Cardiac muscle cell (in vitro differentiated cells and primary cell): ENCODE results near the gene PAQR6. TPM values are rescaled to one million over a fixed set of nuclear protein-coding genes. Genes with fewer than 3 reads are reported as not detected.

Source experiments
- DNase-seq, 2 donors: peaks; one replicate each; pipeline versions ENCODE4 v3.0.0 to v3.0.0-alpha.2; 2010 to 2017; ENCODE audit warnings: low read depth in 1 of 2, low spot score in 1 of 2
- H3K27ac ChIP-seq: fragments of 200-600 bp; sonication (generic); 2 replicates; pipeline ENCODE4 v1.5.1; 2016
- H3K27me3 ChIP-seq: fragments of 200-600 bp; sonication (generic); 2 replicates; pipeline ENCODE4 v1.6.0; 2016; ENCODE audit warnings: control low read depth
- H3K36me3 ChIP-seq: fragments of 200-600 bp; sonication (generic); 2 replicates; pipeline ENCODE4 v1.5.1; 2016; ENCODE audit warnings: control low read depth
- H3K4me1 ChIP-seq: fragments of 200-600 bp; sonication (generic); 2 replicates; pipeline ENCODE4 v1.8.1; 2017; ENCODE audit warnings: low read depth, mild to moderate bottlenecking, mixed run types
- H3K4me3 ChIP-seq: fragments of 200-600 bp; sonication (generic); 2 replicates; pipeline ENCODE4 v1.5.1; 2016; ENCODE audit warnings: mild to moderate bottlenecking
- H3K9me3 ChIP-seq: fragments of 200-600 bp; sonication (generic); 2 replicates; pipeline ENCODE4 v1.5.1; 2017; ENCODE audit warnings: low read depth, mild to moderate bottlenecking, control low read depth
- polyA plus RNA-seq: library from polyadenylated mRNA; unstranded; fragments of >200 nt; fragmentation: Nextera tagmentation; extraction: Ambion mirVana; gene quantifications from 2 replicates; pipeline ENCODE4 v1.2.1, GENCODE V29; 2016
- total RNA-seq: library from RNA; depleted of rRNA; stranded (reverse); fragments of >200 nt; gene quantifications from 2 replicates; pipeline ENCODE4 v1.2.3, GENCODE V29; 2016
- TF ChIP-seq, protein P1 (sequence below): IDR thresholded peaks from 2 replicates; pipeline ENCODE4 v1.5.1; 2012; ENCODE audit warnings: low read depth, mild to moderate bottlenecking, low read length

PAQR6 gene
- total and polyA plus RNA-seq, 2 experiments from 2014 or later, result 35.7 to 40.1 TPM

DNA sequence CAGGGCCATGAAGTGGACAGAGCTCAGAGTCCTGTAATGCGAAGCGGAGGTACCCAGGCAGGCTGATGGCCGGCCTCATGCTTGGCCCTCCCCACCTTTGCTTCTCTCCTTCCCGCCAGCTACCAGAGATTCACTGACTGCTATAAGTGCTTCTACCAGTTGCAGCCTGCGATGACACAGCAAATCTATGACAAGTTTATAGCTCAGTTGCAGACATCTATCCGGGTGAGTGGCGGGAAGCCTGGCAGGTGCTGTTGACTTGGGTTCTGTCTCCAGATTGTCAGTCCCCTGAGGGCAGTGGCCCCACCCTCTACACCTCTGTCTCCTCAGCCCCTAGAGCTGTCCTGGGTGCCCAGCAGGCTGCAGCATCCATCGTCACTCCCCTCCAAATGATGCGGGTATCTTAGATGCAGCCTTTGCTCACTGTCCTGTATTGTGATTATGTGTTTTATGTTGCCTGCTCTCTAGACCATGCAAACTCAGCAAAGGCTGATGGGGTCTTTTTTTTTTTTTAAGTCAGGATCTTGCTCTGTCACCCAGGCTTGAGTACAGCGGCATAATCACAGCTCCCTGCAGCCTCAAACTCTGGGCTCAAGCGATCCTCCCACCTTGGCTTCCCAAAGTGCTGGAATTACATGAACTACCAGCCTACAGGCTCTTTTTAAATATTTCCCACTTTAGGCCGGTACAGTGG lies 15.5 kb downstream of the PAQR6 start:
- H3K9me3 ChIP-seq, result no peaks in the 10 kb centered on the region
- no peak for DNase-seq
- no peak overlapping the region for H3K27ac ChIP-seq
- H3K4me3 ChIP-seq, result no peak overlapping the region
- TF ChIP-seq, protein P1, sequence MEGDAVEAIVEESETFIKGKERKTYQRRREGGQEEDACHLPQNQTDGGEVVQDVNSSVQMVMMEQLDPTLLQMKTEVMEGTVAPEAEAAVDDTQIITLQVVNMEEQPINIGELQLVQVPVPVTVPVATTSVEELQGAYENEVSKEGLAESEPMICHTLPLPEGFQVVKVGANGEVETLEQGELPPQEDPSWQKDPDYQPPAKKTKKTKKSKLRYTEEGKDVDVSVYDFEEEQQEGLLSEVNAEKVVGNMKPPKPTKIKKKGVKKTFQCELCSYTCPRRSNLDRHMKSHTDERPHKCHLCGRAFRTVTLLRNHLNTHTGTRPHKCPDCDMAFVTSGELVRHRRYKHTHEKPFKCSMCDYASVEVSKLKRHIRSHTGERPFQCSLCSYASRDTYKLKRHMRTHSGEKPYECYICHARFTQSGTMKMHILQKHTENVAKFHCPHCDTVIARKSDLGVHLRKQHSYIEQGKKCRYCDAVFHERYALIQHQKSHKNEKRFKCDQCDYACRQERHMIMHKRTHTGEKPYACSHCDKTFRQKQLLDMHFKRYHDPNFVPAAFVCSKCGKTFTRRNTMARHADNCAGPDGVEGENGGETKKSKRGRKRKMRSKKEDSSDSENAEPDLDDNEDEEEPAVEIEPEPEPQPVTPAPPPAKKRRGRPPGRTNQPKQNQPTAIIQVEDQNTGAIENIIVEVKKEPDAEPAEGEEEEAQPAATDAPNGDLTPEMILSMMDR, result no peak
- H3K27me3 ChIP-seq, result no peaks in the 10 kb centered on the region
- H3K36me3 ChIP-seq, result peaks cover 19% of the 10 kb centered on the region
- H3K4me1 ChIP-seq, result no peaks in the 10 kb centered on the region

GRCh38 chr1:156230473-156230837 lies 17.4 kb downstream of the PAQR6 start:
- no peak overlapping the region for H3K27ac ChIP-seq
- H3K36me3 ChIP-seq, result peaks cover 14% of the 10 kb centered on the region
- H3K27me3 ChIP-seq, result no peaks in the 10 kb centered on the region
- DNase-seq, result no peak
- no peak overlapping the region for H3K4me3 ChIP-seq
- no peaks in the 10 kb centered on the region for H3K9me3 ChIP-seq
- TF ChIP-seq, protein P1, result no peak
- H3K4me1 ChIP-seq, result no peaks in the 10 kb centered on the region

DNA sequence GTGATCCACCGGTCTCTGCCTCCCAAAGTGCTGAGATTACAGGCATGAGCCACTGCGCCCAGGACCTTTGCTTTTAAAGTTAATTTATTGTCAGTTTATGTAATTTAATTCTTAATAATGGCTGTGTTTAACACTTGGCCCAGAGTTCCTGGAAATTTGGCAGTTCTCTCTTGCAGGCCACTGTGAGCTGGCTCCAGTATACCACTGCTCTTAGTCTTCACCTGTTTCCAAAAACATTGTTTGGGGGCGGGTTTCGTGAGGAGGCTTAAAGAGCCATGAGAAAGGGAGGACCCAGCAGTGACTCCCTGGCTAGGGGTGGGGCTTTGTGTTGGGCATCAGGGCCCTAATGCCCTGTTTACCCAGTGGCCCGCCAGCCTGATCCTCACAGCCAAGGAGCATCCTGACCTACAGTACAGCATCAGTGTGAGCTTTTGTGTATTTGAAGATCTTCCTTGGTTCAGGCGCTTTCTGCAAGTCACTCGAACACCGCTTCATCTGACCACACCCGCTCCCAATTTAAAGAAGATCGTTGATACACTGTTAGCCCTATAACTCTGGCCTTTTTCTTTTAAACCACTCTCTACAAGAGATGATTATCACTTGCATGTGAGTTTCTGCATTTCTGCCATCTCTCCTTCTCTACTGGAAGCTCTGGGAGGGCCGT lies 17.9 kb downstream of the PAQR6 start:
- Histone ChIP-seq H3K27me3 (no peaks in the 10 kb centered on the region), H3K36me3 (peaks cover 14% of the 10 kb centered on the region), H3K4me3 (no peak overlapping the region), H3K27ac (no peak overlapping the region), H3K9me3 (no peaks in the 10 kb centered on the region), H3K4me1 (no peaks in the 10 kb centered on the region)
- TF ChIP-seq, protein P1, result no peak
- no peak for DNase-seq

DNA sequence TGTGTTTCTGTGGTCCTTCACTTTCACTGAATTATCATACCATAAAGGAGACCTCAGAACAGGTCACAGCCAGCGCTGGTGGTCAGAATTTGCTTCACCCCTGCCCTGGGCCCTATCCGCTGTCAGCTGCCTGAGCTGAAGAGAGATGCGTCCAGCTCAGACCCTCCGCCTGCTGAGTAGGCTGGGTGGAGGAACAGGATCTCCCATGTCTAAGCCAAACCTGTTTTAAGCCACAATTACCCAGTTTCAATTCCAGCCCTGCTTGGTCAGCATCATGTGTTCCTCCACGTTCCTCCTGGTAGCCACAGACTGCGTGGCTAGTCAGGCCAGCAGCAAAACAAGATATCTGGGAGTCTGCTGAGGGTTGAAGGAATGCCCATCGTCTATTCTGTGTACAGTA lies 19.4 kb downstream of the PAQR6 start:
- DNase-seq, result no peak
- Histone ChIP-seq H3K9me3 (no peaks in the 10 kb centered on the region), H3K36me3 (peaks cover 16% of the 10 kb centered on the region), H3K27ac (no peak overlapping the region), H3K27me3 (no peaks in the 10 kb centered on the region), H3K4me3 (no peak overlapping the region), H3K4me1 (no peaks in the 10 kb centered on the region)
- TF ChIP-seq, protein P1, result no peak

DNA sequence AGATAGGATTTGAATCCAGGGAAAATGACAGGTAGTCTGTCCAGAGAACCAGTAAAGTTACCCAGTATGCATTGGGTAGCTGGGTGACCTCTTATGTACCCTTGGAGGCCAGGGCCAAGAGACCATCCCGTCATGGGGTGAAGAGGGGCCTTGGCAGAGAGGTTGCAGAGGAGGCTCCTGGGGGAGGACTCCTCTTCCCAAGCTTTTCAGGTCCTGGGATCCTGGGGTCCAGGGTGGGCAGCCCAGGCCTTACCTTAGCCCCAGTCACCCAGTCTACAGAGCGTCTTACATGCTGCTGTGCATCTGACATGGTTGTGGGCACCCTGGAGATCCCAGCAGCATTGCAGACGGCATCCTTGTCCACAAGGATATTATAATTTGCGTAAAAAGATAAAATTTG lies 21.1 kb downstream of the PAQR6 start:
- H3K36me3 ChIP-seq, result peaks cover 16% of the 10 kb centered on the region
- H3K4me3 ChIP-seq, result no peak overlapping the region
- TF ChIP-seq, protein P1, result no peak
- no peak overlapping the region for H3K27ac ChIP-seq
- H3K9me3 ChIP-seq, result no peaks in the 10 kb centered on the region
- no peaks in the 10 kb centered on the region for H3K27me3 ChIP-seq
- no peaks in the 10 kb centered on the region for H3K4me1 ChIP-seq
- no peak for DNase-seq
